ENCODE measurements around the gene CENPQ. TPM values are rescaled to one million over a fixed set of nuclear protein-coding genes. Genes with fewer than 3 reads are reported as not detected.
A peak's percentile ranks its signal among the peaks of the same experiment; 100 is the strongest.

CENPQ gene
- total and polyA plus RNA-seq, 2 of the 13 experiments (the other 11 are each of a cell fraction or from before 2014, with no cell fraction given) = 9.1 to 20.1 TPM

GRCh38 chr6:49509342-49509741 is 46.2 kb downstream of the CENPQ start (continued):
- TF ChIP-seq ARID4A (CRISPR knock-in tag; IDR thresholded peaks at IDR 0.05; ENCODE audit: borderline replicate concordance) = no peak
- TF ChIP-seq MXD1 (CRISPR knock-in tag; IDR thresholded peaks at IDR 0.05) = no peak
- no peak for TF ChIP-seq ZNF629 (CRISPR knock-in tag; conservative IDR thresholded peaks at IDR 0.05)
- no peak for TF ChIP-seq ZSCAN22 (CRISPR knock-in tag; IDR thresholded peaks at IDR 0.05)
- TF ChIP-seq RFX3 (CRISPR knock-in tag; IDR thresholded peaks at IDR 0.05) = no peak
- TF ChIP-seq ZNF747 (CRISPR knock-in tag; IDR thresholded peaks at IDR 0.05; ENCODE audit: borderline replicate concordance) = no peak
- no peak for TF ChIP-seq REL (CRISPR knock-in tag; conservative IDR thresholded peaks at IDR 0.05)
- TF ChIP-seq HDAC1 (CRISPR knock-in tag; IDR thresholded peaks at IDR 0.05) = no peak
- 0 out of 2 replicates have a peak, but pooled peaks have one; percentile 40 for TF ChIP-seq ATF2 (CRISPR knock-in tag; IDR thresholded peaks at IDR 0.05)
- TF ChIP-seq HMGXB3 (CRISPR knock-in tag; IDR thresholded peaks at IDR 0.05; ENCODE audit: borderline replicate concordance) = no peak
- no peak for TF ChIP-seq FIP1L1 (IDR thresholded peaks at IDR 0.05; ENCODE audit: borderline replicate concordance, insufficient read depth, low read depth, low read length)
- TF ChIP-seq MXD3 (CRISPR knock-in tag; IDR thresholded peaks at IDR 0.05) = no peak
- no peak for TF ChIP-seq PHF21A (CRISPR knock-in tag; IDR thresholded peaks at IDR 0.05)
- TF ChIP-seq NR2C2 (CRISPR knock-in tag; IDR thresholded peaks at IDR 0.05; ENCODE audit: borderline replicate concordance) = no peak
- TF ChIP-seq ZNF784 (CRISPR knock-in tag; IDR thresholded peaks at IDR 0.05; ENCODE audit: borderline replicate concordance) = no peak
- no peak for TF ChIP-seq NRL (CRISPR knock-in tag; IDR thresholded peaks at IDR 0.05; ENCODE audit: borderline replicate concordance)
- TF ChIP-seq YEATS4 (CRISPR knock-in tag; IDR thresholded peaks at IDR 0.05; ENCODE audit: borderline replicate concordance) = no peak
- no peak for TF ChIP-seq U2AF2 (IDR thresholded peaks at IDR 0.05; ENCODE audit: low read depth, low read length)
